ENCODE measurements around the gene UGT1A5.
"Not testable (repeated sequence)": the region's sequence is repeated elsewhere in the genome, so short reads cannot be mapped to it uniquely, and the experiment has no call there.

The UGT1A5 gene

DNA sequence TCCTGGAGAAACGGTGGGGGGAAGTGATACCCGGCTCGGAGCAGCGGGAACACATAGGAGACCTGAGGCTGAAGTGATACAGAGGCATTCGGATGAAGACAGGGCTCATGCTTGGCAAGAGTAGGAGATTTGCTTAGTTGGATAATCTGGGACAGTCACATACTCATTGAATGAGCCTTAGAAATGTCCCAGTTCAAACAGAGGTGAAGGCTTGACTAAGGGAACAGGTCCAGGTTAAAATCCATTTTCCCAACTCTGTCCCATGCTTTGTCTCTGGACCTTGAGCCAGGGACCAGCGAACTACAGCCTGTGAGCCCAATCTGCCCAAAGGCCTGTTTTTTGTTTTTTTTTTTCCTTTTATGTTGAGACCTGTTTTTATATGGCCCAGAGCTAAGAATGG lies 18.7 kb upstream of the UGT1A5 start:
- no peak for DNase-seq (ENCODE audit: low read depth in 2 of 2)

DNA sequence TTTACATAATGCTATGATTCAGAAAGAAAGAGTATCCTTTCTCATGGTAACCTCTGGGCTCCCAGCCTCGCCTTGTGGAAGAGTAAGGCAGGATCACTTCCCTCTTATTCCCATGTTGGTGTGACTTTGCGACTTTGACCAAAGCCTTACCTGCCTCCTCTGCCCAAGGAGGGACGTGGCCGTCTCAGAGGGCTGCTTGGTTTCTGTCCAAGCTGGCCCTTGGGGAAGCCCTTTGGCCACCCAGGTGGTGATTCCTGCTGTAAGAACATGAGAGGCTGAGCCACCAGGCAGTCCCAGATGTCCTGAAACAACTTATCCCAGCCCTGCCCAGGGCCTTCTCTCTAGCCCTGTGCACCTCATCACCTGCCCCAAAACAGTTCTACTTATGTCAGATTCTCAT lies 14.0 kb upstream of the UGT1A5 start:
- no peak for DNase-seq (ENCODE audit: low read depth in 2 of 2)

DNA sequence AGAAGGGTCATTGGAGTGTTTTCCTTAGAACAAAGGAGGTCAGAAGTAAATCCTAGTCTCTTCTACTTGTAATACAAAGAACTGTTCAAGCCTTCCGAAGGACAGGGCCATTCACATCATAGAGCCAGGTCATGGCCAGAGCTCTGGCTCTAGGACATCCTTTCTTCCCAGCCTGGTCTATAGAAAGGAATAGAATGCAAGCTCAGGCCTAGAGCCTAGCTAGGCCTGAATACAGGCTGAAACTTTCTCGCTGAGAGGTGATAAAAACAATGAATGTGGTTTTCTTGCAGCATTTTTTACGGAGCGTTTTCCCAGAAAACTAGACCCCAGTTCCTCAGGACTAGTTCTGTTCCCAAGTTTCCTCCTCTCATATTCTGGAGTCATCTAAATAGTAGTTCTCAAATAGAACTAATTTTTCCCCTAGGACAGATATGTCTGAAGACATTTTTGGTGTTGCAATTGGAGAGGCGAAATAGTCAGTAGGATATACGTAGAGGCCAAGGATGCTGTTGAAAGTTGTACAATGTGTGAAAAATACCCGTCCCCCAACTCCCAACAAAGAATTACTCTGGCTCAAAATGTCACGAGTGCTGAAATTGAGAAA lies 13.2 kb upstream of the UGT1A5 start:
- DNase-seq (ENCODE audit: low read depth in 2 of 2): no peak

DNA sequence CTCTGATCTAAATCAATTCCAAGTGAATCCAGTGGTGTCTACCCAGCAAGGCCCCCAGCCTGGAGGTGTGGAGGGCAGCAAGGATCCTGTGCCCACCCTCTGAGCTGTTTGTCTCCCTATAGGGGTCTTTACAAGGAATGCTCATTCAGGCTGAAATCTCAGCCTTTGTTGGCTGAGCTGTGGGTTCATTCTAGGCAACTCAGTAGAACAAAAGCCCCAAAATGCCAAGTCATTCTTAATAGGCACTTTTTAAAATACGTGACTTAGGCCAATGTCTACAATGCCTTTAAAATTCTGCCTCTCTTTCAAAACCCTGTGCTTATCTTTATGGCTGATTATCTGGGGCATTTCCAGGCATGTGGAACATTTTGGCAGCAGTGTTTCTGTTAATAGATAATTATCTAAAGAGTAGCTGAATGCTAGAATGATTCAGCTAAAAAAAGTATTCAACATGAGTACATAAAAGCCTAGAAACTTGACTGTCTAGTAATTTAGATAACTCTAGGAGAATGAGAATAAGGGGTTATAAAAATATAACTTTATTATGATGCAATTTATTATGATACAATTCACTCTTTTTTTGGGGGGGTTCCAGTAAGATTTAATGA lies 12.6 kb upstream of the UGT1A5 start:
- DNase-seq (ENCODE audit: low read depth in 2 of 2): no peak

DNA sequence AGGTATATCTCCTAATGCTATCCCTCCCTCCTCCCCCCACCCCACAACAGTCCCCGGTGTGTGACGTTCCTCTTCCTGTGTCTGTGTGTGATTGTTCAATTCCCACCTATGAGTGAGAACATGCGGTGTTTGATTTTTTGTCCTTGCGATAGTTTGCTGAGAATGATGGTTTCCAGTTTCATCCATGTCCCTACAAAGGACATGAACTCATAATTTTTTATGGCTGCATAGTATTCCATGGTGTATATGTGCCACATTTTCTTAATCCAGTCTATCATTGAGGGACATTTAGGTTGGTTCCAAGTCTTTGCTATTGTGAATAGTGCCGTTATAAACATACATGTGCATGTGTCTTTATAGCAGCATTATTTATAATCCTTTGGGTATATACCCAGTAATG lies 11.9 kb upstream of the UGT1A5 start:
- not testable (repeated sequence) for DNase-seq (ENCODE audit: low read depth in 2 of 2)

DNA sequence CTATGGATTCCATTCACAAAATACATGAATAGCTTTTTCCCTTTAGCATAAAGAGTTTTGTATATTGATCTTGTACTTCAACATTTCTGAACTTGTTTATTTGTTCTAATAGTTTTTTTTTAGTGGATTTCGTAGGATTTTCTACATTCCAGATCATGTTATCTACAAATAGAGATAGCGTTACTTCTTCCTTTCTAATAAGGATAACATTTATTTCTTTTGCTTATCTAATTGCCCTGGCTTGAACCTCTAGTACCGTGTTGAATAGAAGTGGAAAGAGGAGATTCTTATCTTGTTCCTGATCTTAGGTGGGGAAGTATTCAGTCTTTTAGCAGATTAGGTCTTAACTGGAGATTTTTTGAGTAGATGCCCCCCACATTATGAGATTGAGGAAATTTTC lies 10.5 kb upstream of the UGT1A5 start:
- DNase-seq (ENCODE audit: low read depth in 2 of 2): no peak

DNA sequence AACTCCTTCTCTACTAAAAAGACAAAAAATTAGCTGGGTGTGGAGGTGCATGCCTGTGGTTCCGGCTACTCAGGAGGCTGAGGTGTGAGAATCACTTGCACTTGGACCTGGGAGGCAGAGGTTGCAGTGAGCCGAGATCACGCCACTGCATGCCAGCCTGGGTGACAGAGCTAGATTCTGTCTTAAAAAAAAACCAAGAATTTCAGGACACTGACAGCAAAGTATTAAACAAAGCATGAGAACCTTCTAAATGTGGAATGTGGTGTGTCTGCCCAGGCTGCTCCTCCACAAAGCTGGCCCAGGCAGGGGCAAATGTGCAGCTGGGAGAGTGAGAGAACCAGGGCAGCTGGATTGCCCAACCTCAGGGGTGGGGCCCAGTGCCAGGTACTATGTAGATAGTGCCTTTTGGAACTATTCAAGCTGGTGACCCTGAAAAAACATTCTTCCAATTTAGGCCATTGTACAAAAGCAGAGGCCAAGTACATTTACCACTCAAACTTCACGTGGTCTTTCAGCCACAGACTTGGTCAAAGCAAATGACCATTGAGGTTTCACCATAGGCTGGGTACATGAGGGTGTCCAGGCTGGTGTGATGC lies 6.7 kb upstream of the UGT1A5 start:
- DNase-seq (ENCODE audit: low read depth in 2 of 2): no peak

DNA sequence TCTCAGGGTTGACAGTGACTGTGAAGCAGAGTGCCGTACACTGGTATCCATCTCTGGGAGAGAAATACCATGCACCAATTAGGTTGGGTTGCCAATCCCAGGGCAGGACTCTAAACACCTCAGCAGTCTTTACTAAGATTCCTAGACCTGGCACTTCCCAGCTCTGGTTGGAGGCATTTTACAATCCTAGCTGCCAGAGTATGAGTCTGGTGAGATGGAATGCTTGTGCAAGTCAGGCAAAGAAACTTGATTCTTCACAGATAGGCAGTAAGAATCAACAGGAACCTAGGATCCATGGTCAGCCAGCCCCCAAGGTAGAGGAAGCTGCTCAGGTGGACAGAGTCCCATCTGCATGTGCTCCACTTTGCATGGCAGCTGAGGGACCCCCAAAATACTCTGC lies 6.0 kb upstream of the UGT1A5 start:
- no peak for DNase-seq (ENCODE audit: low read depth in 2 of 2)

DNA sequence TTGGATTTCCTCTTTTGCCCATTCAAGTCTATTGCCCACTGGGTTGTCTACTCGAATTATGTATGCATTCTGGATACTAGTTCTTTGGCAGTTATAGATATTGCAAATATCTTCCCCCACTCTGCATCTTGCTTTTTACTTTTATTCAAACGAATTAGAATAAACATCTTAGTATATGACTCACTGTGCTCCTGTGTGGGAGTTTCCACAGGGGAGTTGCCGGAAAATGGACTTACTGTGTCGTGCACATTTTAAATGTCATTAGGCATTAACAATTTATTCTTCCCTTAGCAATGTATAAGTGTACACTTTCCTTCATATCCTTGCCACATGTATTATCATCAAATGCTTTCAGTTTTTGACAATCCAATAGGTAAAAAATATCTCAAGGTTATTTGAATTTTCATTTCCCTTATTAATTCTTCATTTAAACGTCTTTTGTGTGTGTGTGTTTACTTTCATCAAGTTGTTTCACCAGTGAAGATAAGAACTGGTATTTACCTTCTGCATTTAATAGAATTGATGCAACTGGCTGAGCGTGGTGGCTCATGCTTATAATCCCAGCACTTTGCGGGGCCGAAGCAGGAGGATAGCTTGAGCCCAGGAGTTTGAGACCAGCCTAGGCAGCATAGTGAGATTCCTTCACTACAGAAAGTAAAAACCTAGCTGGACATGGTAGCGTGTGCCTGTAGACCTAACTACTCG lies 4.6 kb upstream of the UGT1A5 start:
- DNase-seq (ENCODE audit: low read depth in 2 of 2): no peak

DNA sequence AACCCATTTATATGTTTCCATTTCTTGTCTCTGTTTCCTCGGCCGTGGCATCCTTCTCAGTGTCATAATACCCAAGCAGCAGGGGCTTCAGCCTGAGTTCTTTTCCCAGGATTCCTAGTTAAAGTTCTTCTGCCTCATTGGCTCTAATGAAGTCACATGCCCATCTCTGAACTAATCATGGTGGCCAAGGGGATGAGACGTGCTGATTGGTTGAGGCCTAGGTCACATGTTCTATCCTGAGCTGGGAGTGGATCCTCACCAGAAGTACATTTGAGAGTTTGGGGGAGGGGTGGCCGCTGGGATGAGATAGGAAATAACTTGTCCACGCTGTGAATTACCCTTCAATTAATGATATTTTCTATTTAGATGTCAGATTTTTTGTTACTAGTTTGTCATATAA lies 3.8 kb upstream of the UGT1A5 start:
- DNase-seq (ENCODE audit: low read depth in 2 of 2): no peak

DNA sequence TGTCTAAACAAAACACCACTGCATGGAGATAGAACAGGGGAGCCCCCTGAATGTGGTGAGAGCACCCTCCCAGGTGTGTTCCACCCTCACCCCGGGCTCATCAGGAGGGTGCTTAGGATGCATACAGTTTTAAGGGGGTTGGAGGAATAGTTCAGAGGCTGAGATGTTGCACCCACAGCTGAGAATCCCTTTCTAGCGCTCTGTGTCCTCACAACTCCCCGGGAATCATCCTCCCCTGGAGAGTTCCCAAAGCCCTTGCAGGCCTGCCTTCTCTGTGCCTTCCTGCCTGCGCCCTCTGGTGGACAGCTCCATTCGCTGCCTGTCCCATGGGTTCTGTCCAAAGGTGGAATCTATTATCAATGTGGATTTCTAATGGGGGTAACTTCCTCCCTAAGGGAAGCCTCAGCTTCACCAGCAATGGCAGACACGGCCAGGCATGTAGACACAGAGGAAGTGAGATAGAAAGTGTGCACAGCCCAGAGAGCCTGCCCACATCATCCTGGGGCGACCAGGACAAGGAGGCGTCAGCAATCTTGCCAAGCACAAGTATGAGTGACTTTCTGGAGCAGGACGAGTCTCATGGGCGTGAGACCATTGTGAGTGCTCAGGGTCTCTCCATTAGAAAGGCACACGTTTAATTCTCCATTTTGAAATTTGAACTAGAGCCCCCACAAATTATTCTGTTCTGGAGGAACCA lies 1.2 kb upstream of the UGT1A5 start:
- DNase-seq (ENCODE audit: low read depth in 2 of 2): peak; percentile 23 to 54

DNA sequence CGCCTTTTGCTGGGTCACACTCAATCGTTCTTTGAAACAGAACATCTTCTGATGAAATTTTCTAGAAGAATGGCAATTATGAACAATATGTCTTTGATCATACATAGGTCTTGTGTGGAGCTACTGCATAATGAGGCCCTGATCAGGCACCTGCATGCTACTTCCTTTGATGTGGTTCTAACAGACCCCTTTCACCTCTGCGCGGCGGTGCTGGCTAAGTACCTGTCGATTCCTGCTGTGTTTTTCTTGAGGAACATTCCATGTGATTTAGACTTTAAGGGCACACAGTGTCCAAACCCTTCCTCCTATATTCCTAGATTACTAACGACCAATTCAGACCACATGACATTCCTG lies 532 bp downstream of the UGT1A5 start:
- DNase-seq (ENCODE audit: low read depth in 2 of 2): no peak

DNA sequence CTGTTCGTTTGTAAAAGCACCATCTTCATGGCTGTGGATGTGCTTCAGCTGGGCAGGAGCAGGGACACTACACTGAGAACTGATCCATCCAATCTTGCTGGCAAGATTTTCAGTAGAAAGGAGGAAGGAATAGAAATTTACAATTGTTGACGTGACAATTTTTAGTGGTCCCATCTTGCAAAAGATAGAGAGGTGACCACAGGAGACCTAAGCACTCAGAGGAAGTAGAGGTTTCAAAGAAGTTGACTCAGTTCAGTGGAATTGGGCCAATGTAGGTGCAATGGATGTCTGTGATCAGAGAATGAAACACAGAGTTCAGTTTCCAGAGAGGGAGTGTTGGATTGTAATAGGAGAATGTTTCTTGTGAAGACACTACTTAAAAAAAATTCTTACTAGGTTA lies 1.4 kb downstream of the UGT1A5 start:
- DNase-seq (ENCODE audit: low read depth in 2 of 2): no peak

DNA sequence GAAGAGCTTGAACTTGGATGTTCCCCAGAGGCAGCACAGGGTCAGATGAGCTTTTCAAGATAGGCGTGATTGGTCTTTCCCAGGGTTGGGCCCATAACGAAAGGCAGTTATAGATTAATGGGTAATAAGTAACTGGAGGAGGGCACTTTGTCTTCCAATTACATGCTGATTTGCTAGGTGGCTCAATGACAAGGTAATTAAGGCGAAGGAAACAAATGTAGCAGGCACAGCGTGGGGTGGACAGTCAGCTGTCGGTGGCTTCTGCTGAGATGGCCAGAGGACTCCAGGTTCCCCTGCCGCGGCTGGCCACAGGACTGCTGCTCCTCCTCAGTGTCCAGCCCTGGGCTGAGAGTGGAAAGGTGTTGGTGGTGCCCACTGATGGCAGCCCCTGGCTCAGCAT lies 5.8 kb downstream of the UGT1A5 start, which contains the start of gene UGT1A4:
Gene UGT1A4 (plus strand): TSS at position 185 of the 400 bp plus-strand sequence. CDS start 85 bp downstream, at position 270.
- no peak for DNase-seq (ENCODE audit: low read depth in 2 of 2)

DNA sequence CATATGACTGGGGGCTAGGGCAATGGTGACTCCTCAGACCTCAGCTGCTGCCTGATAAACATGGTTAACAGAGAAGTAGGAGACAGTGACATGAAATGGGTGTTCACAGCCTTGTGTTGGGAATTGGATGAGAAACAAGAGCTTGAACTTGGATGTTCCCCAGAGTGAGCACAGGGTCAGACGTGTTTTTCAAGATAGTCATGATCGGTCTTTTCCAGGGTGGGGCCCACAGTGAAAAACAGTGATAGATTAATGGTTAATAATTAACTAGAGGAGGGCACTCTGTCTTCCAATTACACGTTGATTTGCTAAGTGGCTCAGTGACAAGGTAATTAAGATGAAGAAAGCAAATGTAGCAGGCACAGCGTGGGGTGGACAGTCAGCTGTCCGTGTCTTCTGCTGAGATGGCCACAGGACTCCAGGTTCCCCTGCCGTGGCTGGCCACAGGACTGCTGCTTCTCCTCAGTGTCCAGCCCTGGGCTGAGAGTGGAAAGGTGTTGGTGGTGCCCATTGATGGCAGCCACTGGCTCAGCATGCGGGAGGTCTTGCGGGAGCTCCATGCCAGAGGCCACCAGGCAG lies 16.1 kb downstream of the UGT1A5 start, which contains the start of gene UGT1A3:
Gene UGT1A3 (plus strand): TSS at position 320 of the 579 bp plus-strand sequence. CDS start 85 bp downstream, at position 405.
- no peak for DNase-seq (ENCODE audit: low read depth in 2 of 2)

DNA sequence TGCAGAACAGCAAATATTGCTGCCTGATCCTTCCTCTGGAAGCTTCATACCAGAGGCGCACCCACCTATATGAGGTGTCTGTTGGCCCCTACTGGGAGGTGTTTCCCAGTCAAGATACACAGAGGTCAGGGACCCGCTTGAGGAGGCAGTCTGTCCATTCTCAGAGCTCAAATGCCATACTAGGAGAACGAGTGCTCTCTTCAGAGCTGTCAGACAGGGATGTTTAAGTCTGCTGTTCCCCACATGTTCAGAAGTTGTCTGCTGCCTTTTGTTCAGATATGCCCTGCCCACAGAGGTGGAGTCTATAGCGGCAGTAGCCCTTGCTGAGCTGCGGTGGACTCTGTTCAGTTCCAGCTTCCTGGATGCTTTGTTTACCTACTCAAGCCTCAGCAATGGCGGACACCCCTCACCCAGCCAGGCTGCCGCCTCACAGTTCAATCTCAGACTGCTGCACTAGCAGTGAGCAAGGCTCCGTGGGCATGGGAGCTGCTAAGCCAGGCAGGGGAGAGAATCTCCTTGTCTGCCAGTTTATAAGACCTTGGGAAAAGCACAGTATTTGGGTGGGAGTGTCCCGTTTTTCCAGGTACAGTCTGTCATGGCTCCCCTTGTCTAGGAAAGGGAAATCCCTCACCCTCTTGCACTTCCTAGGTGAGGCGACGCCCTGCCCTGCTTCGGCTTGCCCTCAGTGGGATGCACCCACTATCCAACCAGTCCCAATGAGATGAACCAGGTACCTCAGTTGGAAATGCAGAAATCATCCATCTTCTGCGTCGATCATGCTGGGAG lies 24.4 kb downstream of the UGT1A5 start:
- DNase-seq (ENCODE audit: low read depth in 2 of 2): not testable (repeated sequence)

DNA sequence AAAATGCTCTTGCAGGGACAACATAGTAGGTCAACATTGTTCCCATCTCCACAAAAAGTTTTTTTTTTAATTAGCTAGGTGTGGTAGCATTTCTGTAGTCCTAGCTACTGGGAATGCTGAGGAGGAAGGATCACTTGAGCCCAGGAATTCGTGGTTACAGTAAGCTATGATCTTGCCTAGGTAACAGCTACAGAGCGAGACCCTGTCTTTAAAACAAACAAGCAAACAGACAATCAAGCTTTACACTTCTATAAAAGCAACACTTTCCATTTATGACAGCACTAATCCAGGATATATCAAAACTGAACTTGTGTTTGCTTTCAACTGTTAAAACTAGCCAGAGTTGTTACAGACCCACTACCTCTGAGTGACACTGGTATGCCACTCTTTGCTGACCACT lies 28.2 kb downstream of the UGT1A5 start:
- no peak for DNase-seq (ENCODE audit: low read depth in 2 of 2)

DNA sequence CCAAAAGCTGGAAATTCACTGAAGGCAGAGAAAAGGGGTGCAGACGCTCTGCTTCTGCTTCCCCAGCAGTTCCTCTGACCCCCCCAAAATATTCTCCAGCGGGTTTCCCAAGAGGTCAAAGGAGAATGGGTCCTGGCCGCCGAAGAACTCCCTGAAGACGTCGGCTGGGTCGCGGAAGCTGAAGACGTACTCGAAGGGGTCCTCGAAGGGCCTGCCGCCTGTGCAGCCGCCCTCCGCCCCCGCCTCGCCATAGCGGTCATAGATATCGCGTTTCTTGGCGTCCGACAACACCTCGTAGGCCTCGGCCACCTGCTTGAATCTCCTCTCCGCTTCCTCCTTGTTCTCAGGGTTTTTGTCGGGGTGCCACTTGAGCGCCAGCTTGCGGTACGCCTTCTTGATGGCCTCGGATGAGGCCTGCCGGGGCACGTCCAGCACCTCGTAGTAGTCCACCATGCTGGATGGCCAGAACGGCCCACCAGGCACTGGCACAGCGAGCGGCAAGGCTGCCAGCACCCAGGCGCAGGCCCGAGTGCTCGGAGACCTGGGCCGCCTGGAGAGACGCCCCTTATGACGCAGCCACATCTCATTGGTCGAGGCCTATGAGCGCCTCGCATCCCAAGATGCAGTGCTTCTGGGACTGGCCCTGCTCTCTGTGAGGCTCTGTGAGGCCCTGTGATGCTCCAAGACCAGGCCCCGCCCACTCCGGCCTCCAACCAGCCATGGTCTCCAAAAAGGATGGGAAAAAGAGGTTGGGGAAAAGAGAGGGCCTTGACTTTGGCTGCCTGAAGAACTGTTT lies 31.0 kb downstream of the UGT1A5 start:
- DNase-seq (ENCODE audit: low read depth in 2 of 2): no peak

DNA sequence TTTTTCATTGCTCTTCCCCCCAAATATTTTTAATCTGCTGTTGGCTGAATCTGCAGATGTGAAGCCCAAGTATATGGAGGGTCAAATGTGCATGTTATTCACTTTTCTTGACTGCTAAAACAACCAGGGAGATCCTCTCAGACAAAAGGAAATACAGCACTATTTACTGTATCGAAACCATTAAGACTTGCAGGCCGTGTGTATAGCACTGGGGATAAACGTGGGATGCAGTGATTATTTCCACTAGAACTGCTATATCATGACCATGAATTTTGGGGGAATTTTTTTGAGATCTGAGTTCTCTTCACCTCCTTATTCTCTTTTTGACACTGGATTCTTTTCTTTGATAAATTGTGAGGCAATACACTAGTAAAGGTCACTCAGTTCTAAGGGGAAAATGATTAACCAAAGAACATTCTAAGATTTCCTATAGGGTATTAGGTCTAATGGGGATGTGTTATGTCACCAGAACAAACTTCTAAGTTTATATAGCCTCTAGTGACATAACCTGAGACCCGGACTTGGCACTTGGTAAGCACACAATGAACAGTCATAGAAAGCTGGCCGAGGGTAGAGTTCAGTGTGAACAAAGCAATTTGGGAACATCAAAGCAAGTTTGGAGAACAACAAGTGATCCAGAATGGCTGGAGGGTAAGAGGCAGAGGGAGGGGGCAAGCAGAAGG lies 32.5 kb downstream of the UGT1A5 start:
- no peak for DNase-seq (ENCODE audit: low read depth in 2 of 2)

DNA sequence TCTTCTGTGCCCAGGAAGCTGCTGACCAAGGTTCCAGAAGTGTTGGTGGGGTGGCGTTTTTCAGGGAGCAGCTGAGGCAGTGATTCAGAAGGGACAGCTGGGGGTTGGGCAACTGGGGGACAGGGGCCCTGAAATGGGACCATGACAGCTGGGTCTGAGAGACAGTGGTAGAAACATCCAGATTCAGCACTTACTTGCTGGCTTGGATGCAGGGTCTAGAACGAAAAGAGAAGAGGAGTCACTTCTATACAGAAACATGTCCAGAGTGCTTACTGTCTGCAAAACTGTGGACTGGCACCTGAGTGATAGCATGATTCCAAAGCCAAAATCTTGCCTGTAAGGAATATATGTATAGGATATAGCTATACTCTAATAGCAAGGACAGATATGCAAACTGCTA lies 33.1 kb downstream of the UGT1A5 start:
- not testable (repeated sequence) for DNase-seq (ENCODE audit: low read depth in 2 of 2)
